H1 (cell line): ENCODE data around the gene FGF10. TPM values are rescaled to one million over a fixed set of nuclear protein-coding genes. Genes with fewer than 3 reads are reported as not detected.

Experiments used
- CTCF ChIA-PET: fragments of 300-600 bp; sonication (Branson Sonifier 250); formaldehyde crosslinking; loops from one replicate; lab custom pipeline; 2021; ENCODE audit not compliant: partially characterized antibody; lab: Charles Lee
- POLR2A ChIA-PET: fragments of 300-600 bp; sonication (Branson Sonifier 250); formaldehyde crosslinking; loops from one replicate; lab custom pipeline; 2021; ENCODE audit warnings: inconsistent platforms; ENCODE audit not compliant: partially characterized antibody; lab: Charles Lee
- DNase-seq, 2 experiments: peaks; one replicate each; pipeline versions ENCODE4 v3.0.0 to v3.0.0-alpha.2; 2010 to 2022; ENCODE audit warnings: low spot score in 2 of 2, low read depth in 1 of 2, mixed read lengths in 1 of 2
- FAIRE-seq: peaks from 2 replicates; lab custom pipeline; 2011; peaks lifted over from hg19 to GRCh38; lab: Jason Lieb, UNC
- H2AFZ ChIP-seq: 2 replicates; pipeline ENCODE4 v1.8.1; 2012; ENCODE audit warnings: low read length, inconsistent platforms
- H2AK5ac ChIP-seq: 2 replicates; pipeline ENCODE4 v1.6.1; 2013; ENCODE audit warnings: low read depth, low read length
- H2BK120ac ChIP-seq: replicated peaks from 2 replicates; pipeline ENCODE3; 2013; ENCODE audit warnings: low read depth, low read length, inconsistent platforms
- H2BK12ac ChIP-seq: 2 replicates; pipeline ENCODE4 v1.6.1; 2013; ENCODE audit warnings: low read depth, low read length
- H2BK15ac ChIP-seq: 2 replicates; pipeline ENCODE4 v1.6.1; 2013; ENCODE audit warnings: low read length
- H2BK20ac ChIP-seq: 2 replicates; pipeline ENCODE4 v1.6.1; 2013; ENCODE audit warnings: low read length
- H2BK5ac ChIP-seq: 2 replicates; pipeline ENCODE4 v1.6.1; 2013; ENCODE audit warnings: low read depth, low read length
- H3K14ac ChIP-seq: 2 replicates; pipeline ENCODE4 v1.6.1; 2013; ENCODE audit warnings: inconsistent platforms; ENCODE audit not compliant: insufficient read length
- H3K18ac ChIP-seq: 2 replicates; pipeline ENCODE4 v1.6.1; 2013; ENCODE audit warnings: low read length; ENCODE audit errors: extremely low read depth
- H3K23ac ChIP-seq: 2 replicates; pipeline ENCODE4 v1.6.1; 2013; ENCODE audit warnings: inconsistent platforms; ENCODE audit not compliant: insufficient read length
- H3K23me2 ChIP-seq: 2 replicates; pipeline ENCODE4 v1.6.1; 2013; ENCODE audit warnings: low read depth, low read length
- H3K27ac ChIP-seq: 2 replicates; pipeline ENCODE4 v1.6.1; 2011; ENCODE audit warnings: low read depth, low read length, inconsistent platforms
- H3K27me3 ChIP-seq, 4 experiments: replicated peaks in 1 of 4; 1 replicate in 1 of 4; 2 replicates in 3 of 4; pipeline versions ENCODE4 v1.6.1 to v1.8.1; 2011 to 2013; ENCODE audit warnings: low read length in 3 of 4, mild to moderate bottlenecking in 3 of 4, inconsistent platforms in 2 of 4, mixed read lengths in 2 of 4, moderate library complexity in 1 of 4; ENCODE audit not compliant: control insufficient read depth in 3 of 4, insufficient read depth in 3 of 4; ENCODE audit errors: extremely low read depth in 1 of 4
- H3K36me3 ChIP-seq, 4 experiments: 2 replicates each; pipeline versions ENCODE4 v1.6.1 to v1.8.1; 2011 to 2013; ENCODE audit warnings: mild to moderate bottlenecking in 4 of 4, low read length in 3 of 4, moderate library complexity in 2 of 4, control low read depth in 1 of 4, inconsistent platforms in 1 of 4; ENCODE audit not compliant: insufficient read depth in 4 of 4, control insufficient read depth in 2 of 4
- H3K4ac ChIP-seq: replicated peaks from 2 replicates; pipeline ENCODE3; 2013; ENCODE audit warnings: low read length, low read depth, mixed read lengths, inconsistent platforms; ENCODE audit not compliant: insufficient read length
- H3K4me1 ChIP-seq, 4 experiments: replicated peaks in 1 of 4; 1 replicate in 1 of 4; 2 replicates in 3 of 4; pipeline versions ENCODE4 v1.6.1 to v1.8.1; 2011 to 2013; ENCODE audit warnings: low read length in 3 of 4, inconsistent platforms in 2 of 4, mixed read lengths in 1 of 4; ENCODE audit not compliant: insufficient read depth in 4 of 4, control insufficient read depth in 3 of 4
- H3K4me2 ChIP-seq, 2 experiments: 2 replicates each; pipeline versions ENCODE4 v1.6.1 to v1.8.1; 2011 to 2013; ENCODE audit warnings: low read depth in 2 of 2, low read length in 2 of 2, control low read depth in 1 of 2, inconsistent platforms in 1 of 2, mild to moderate bottlenecking in 1 of 2; ENCODE audit not compliant: insufficient read depth in 1 of 2
- H3K4me3 ChIP-seq, 4 experiments: fragments of 200-600, 300-600 bp in 1 of 4; sonication (generic), shearing (Covaris generic), sonication (Bioruptor Twin) in 1 of 4; 2 replicates each; pipeline versions ENCODE4 v1.5.1 to v1.8.1; 2011 to 2016; ENCODE audit warnings: low read length in 4 of 4, low read depth in 3 of 4, control low read depth in 2 of 4, inconsistent platforms in 2 of 4, mild to moderate bottlenecking in 2 of 4, mixed read lengths in 1 of 4, moderate library complexity in 1 of 4; ENCODE audit not compliant: insufficient read depth in 2 of 4; ENCODE audit errors: extremely low read depth in 1 of 4
- H3K56ac ChIP-seq: replicated peaks from 2 replicates; pipeline ENCODE3; 2013; ENCODE audit warnings: low read depth, mild to moderate bottlenecking, mixed read lengths, low read length, inconsistent platforms; ENCODE audit not compliant: insufficient read length
- H3K79me1 ChIP-seq: 2 replicates; pipeline ENCODE4 v1.6.1; 2013; ENCODE audit warnings: low read depth, low read length, control low read depth
- H3K79me2 ChIP-seq, 2 experiments: 2 replicates each; pipeline versions ENCODE4 v1.6.1 to v1.8.1; 2012 to 2013; ENCODE audit warnings: low read length in 2 of 2, mild to moderate bottlenecking in 2 of 2, inconsistent platforms in 1 of 2; ENCODE audit not compliant: insufficient read depth in 2 of 2, control insufficient read depth in 1 of 2
- H3K9ac ChIP-seq, 4 experiments: replicated peaks in 1 of 4; 1 replicate in 1 of 4; 2 replicates in 3 of 4; pipeline versions ENCODE4 v1.6.1 to v1.8.1; 2011 to 2013; ENCODE audit warnings: low read depth in 3 of 4, low read length in 3 of 4, control low read depth in 2 of 4, mild to moderate bottlenecking in 2 of 4, moderate library complexity in 2 of 4, inconsistent platforms in 1 of 4; ENCODE audit errors: extremely low read depth in 1 of 4
- H3K9me3 ChIP-seq, 2 experiments: 2 replicates each; pipeline versions ENCODE4 v1.6.1 to v1.8.1; 2012 to 2013; ENCODE audit warnings: mild to moderate bottlenecking in 2 of 2, moderate library complexity in 2 of 2, control low read depth in 1 of 2, inconsistent platforms in 1 of 2, low read depth in 1 of 2, low read length in 1 of 2, mixed read lengths in 1 of 2; ENCODE audit not compliant: insufficient read depth in 2 of 2
- H4K20me1 ChIP-seq, 2 experiments: replicated peaks in 1 of 2; 2 replicates each; pipeline versions ENCODE3 to v1.8.1; 2011 to 2013; ENCODE audit warnings: inconsistent platforms in 2 of 2, low read length in 2 of 2, mild to moderate bottlenecking in 1 of 2; ENCODE audit not compliant: insufficient read depth in 2 of 2, control insufficient read depth in 1 of 2
- H4K5ac ChIP-seq: 2 replicates; pipeline ENCODE4 v1.6.1; 2013; ENCODE audit warnings: low read length, low read depth, mixed read lengths, inconsistent platforms; ENCODE audit not compliant: insufficient read length
- H4K8ac ChIP-seq: 2 replicates; pipeline ENCODE4 v1.8.0; 2013; ENCODE audit warnings: mild to moderate bottlenecking, moderate library complexity, low read length, inconsistent platforms; ENCODE audit not compliant: insufficient read depth; ENCODE audit errors: extremely low read depth
- H4K91ac ChIP-seq: replicated peaks from 2 replicates; pipeline ENCODE3; 2013; ENCODE audit warnings: low read length, mixed read lengths, inconsistent platforms; ENCODE audit not compliant: insufficient read length
- ATF3 ChIP-seq: IDR thresholded peaks from 2 replicates; pipeline ENCODE4 v1.6.1; 2011; ENCODE audit warnings: low read depth, mild to moderate bottlenecking, low read length; ENCODE audit not compliant: insufficient read depth
- BRCA1 ChIP-seq: IDR thresholded peaks from 2 replicates; pipeline ENCODE4 v1.6.1; 2012; ENCODE audit warnings: low read depth, low read length, improper control_type of control experiment
- FOSL1 ChIP-seq: IDR thresholded peaks from 2 replicates; pipeline ENCODE4 v1.6.1; 2011; ENCODE audit warnings: mild to moderate bottlenecking, low read depth, low read length, moderate library complexity; ENCODE audit not compliant: insufficient read depth
- GTF2F1 ChIP-seq: IDR thresholded peaks from 2 replicates; pipeline ENCODE4 v1.6.1; 2012; ENCODE audit warnings: low read depth, low read length, improper control_type of control experiment, borderline replicate concordance
- WGBS, 2 experiments: shearing (Covaris generic) in 1 of 2; methylation state at CpG; one replicate each; pipeline versions ENCODE4 v1.1.6 to v1.1.7; 2013 to 2015; ENCODE audit warnings: low lambda C conversion rate in 2 of 2, mixed read lengths in 2 of 2, inconsistent platforms in 1 of 2, low coverage in 1 of 2, missing lambda C conversion rate in 1 of 2; ENCODE audit not compliant: insufficient replicate concordance in 2 of 2, insufficient coverage in 1 of 2, insufficient read length in 1 of 2; ENCODE audit errors: extremely low coverage in 1 of 2, missing lambda C conversion rate in 1 of 2; 5-methylcytosine and 5-hydroxymethylcytosine counted together
- polyA plus RNA-seq, 7 experiments: library from polyadenylated mRNA; depleted of rRNA in 3 of 7; stranded (reverse) in 5 of 7; unstranded in 2 of 7; fragments of >200 nt in 5 of 7; fragments of 200-250 nt in 2 of 7; gene quantifications; 1 replicate in 5 of 7; 2 replicates in 1 of 7; 4 replicates in 1 of 7; pipeline versions ENCODE4 v1.2.1 to v1.2.3, GENCODE V29; 2011 to 2013; ENCODE audit warnings: missing spikeins in 2 of 7, mixed read lengths in 2 of 7
- total RNA-seq: library from RNA; stranded (reverse); fragmentation: NEBNext Ultra II Directional; extraction: Animal tissue kit (Norgen Biotek cat#: 25700); gene quantifications from 2 replicates; pipeline ENCODE4 v1.2.1, GENCODE V29; 2021

FGF10 gene
- total and polyA plus RNA-seq, 2 of the 8 experiments (the other 6 are each of a cell fraction or from before 2014, with no cell fraction given): 0.06 to 0.54 TPM

- FAIRE-seq: no peak
- H3K79me1 ChIP-seq: no peaks in the 10 kb centered on the region
- TF ChIP-seq FOSL1 (no peak), ATF3 (no peak), BRCA1 (no peak), GTF2F1 (no peak)
These were observed 33.0 kb downstream of the FGF10 start for GRCh38 chr5:44356231-44356630.

More at GRCh38 chr5:44356231-44356630, 33.0 kb downstream of the FGF10 start:
- Histone ChIP-seq H3K23ac (no peak overlapping the region), H2BK20ac (no peak overlapping the region), H3K18ac (no peak overlapping the region), H3K27ac (no peak overlapping the region), H2BK120ac (no peak overlapping the region), H3K4me3 (no peak overlapping the region), H3K14ac (no peak overlapping the region), H4K20me1 (no peaks in the 10 kb centered on the region), H3K36me3 (no peaks in the 10 kb centered on the region), H4K8ac (no peak overlapping the region), H3K56ac (no peak overlapping the region), H3K27me3 (no peaks in the 10 kb centered on the region), H3K9ac (no peak overlapping the region), H4K5ac (no peak overlapping the region), H2BK15ac (no peak overlapping the region), H3K79me2 (no peaks in the 10 kb centered on the region), H2BK5ac (no peak overlapping the region), H3K4me2 (no peak overlapping the region), H2BK12ac (no peak overlapping the region), H2AFZ (no peak overlapping the region), H3K4me1 (no peaks in the 10 kb centered on the region), H3K23me2 (no peaks in the 10 kb centered on the region), H3K9me3 (no peaks in the 10 kb centered on the region), H4K91ac (no peak overlapping the region), H2AK5ac (no peak overlapping the region), H3K4ac (no peak overlapping the region)
- WGBS, 2 experiments: 94% methylated on average over 1 of the region's 1 CpG; no CpG with 5 or more reads in 1 of the 2 experiments
- DNase-seq: no peak
- ChIA-PET CTCF (no interaction called here), POLR2A (no interaction called here)
